Measurements from ENCODE around the gene CACNA2D3.

- TF ChIP-seq, protein P1, sequence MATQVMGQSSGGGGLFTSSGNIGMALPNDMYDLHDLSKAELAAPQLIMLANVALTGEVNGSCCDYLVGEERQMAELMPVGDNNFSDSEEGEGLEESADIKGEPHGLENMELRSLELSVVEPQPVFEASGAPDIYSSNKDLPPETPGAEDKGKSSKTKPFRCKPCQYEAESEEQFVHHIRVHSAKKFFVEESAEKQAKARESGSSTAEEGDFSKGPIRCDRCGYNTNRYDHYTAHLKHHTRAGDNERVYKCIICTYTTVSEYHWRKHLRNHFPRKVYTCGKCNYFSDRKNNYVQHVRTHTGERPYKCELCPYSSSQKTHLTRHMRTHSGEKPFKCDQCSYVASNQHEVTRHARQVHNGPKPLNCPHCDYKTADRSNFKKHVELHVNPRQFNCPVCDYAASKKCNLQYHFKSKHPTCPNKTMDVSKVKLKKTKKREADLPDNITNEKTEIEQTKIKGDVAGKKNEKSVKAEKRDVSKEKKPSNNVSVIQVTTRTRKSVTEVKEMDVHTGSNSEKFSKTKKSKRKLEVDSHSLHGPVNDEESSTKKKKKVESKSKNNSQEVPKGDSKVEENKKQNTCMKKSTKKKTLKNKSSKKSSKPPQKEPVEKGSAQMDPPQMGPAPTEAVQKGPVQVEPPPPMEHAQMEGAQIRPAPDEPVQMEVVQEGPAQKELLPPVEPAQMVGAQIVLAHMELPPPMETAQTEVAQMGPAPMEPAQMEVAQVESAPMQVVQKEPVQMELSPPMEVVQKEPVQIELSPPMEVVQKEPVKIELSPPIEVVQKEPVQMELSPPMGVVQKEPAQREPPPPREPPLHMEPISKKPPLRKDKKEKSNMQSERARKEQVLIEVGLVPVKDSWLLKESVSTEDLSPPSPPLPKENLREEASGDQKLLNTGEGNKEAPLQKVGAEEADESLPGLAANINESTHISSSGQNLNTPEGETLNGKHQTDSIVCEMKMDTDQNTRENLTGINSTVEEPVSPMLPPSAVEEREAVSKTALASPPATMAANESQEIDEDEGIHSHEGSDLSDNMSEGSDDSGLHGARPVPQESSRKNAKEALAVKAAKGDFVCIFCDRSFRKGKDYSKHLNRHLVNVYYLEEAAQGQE (IDR thresholded peaks at IDR 0.05; ENCODE audit: insufficient read depth in 1 of 2, low read depth in 2 of 2, low read length in 2 of 2), result no peak
- TF ChIP-seq POLR2AphosphoS5 (IDR thresholded peaks at IDR 0.05; ENCODE audit: low read depth, low read length) (no peak), SIN3A (IDR thresholded peaks at IDR 0.05; ENCODE audit: borderline replicate concordance, insufficient read depth, low read length) (no peak), FOXP2 (optimal IDR thresholded peaks at IDR 0.05; ENCODE audit: borderline replicate concordance, extremely low read depth, extremely low read length, insufficient read depth) (no peak), TAF1 (IDR thresholded peaks at IDR 0.05; ENCODE audit: borderline replicate concordance, insufficient read depth, low read length) (no peak)
Observed at GRCh38 chr3:54905261-54905888, 783.0 kb downstream of the CACNA2D3 start.
